ENCODE results near the gene USP53. TPM values are rescaled to one million over a fixed set of nuclear protein-coding genes. Genes with fewer than 3 reads are reported as not detected.

Gene USP53
- 22.8 and 28.3 TPM in 2 replicates for total RNA-seq
- polyA plus RNA-seq, result 5.9 and 7.8 TPM in 2 replicates
- 7.4 and 8.2 TPM in 2 replicates for polyA plus RNA-seq (2011; cell fraction: cytosol; rRNA removed)
- polyA plus RNA-seq (2011; cell fraction: nucleus; rRNA removed), result 42.5 and 49.0 TPM in 2 replicates
- 27.7 and 32.3 TPM in 2 replicates for polyA plus RNA-seq (2012)
- 21.1 and 23.8 TPM in 2 replicates for polyA minus RNA-seq
- 13.9 TPM for polyA minus RNA-seq (2011; cell fraction: cytosol; rRNA and poly(A)+ RNA removed)
- polyA minus RNA-seq (2011; cell fraction: nucleus; rRNA and poly(A)+ RNA removed), result 43.4 and 65.4 TPM in 2 replicates
- Bru-seq, nascent RNA, result percentile 88 among the genes with signal in this experiment
- percentile 82 among the genes with signal in this experiment for BruChase-seq, experiment 1, labeled RNA remaining after a 6-hour chase
- BruChase-seq, experiment 2, labeled RNA remaining after a 2-hour chase, result percentile 91 among the genes with signal in this experiment
- long read RNA-seq, partial matches to known transcripts, result 14 of 22 reads
- long read RNA-seq, other reads (novel, unspliced or antisense), result 7 of 22 reads

- Histone ChIP-seq H3K9ac (replicated peaks; ENCODE audit: extremely low read depth, insufficient read depth, low read length) (peak within 1 kb of the TSS; percentile 99), H4K20me1 (replicated peaks; ENCODE audit: control insufficient read depth, extremely low read depth, insufficient read depth, low read length) (no peaks in the 10 kb centered on the region), H3K36me3 (ENCODE audit: control insufficient read depth in 2 of 2, extremely low read depth in 1 of 2, insufficient read depth in 2 of 2, low read length in 2 of 2) (peaks cover 0 to 2% of the 10 kb centered on the region in 2 experiments), H3K4me1 (ENCODE audit: control insufficient read depth, extremely low read depth, insufficient read depth, low read length) (peaks cover 41% of the 10 kb centered on the region), H3K79me2 (ENCODE audit: control insufficient read depth, insufficient read depth, low read length) (peaks cover 39% of the 10 kb centered on the region), H3K4me2 (ENCODE audit: insufficient read depth, low read length) (peak within 1 kb of the TSS; percentile 99), H3K27me3 (ENCODE audit: control insufficient read depth in 2 of 2, insufficient read depth in 2 of 2, low read length in 2 of 2) (no peaks in the 10 kb centered on the region), H3K4me3 (replicated peaks in 1 of 3; ENCODE audit: insufficient read depth in 1 of 3, low read depth in 1 of 3, low read length in 3 of 3) (peak within 1 kb of the TSS; percentile 58 to 99 (median 98)), H2AFZ (ENCODE audit: low read depth, low read length) (peak within 1 kb of the TSS; percentile 95), H3K9me3 (replicated peaks; ENCODE audit: control insufficient read depth, insufficient read depth, low read length) (no peaks in the 10 kb centered on the region), H3K9me1 (replicated peaks; ENCODE audit: control insufficient read depth, extremely low read depth, insufficient read depth, low read length) (no peaks in the 10 kb centered on the region), H3K27ac (ENCODE audit: insufficient read depth, low read depth, low read length) (peak within 1 kb of the TSS; percentile 96)
- DNase-seq (ENCODE audit: low read depth, low spot score) (peak; percentile 99), FAIRE-seq (peak; percentile 68)
- ChIA-PET POLR2A (interaction anchor here (1.0 to 2.3 kb wide), 10 partner anchors 17 to 168 kb away, joined by 3 to 9 read pairs (median 4); a partner anchor contains a TSS), CTCF (interaction anchor here (0.8 to 4.6 kb wide), 20 partner anchors 12 to 343 kb away, joined by 3 to 52 read pairs (median 4); a partner anchor contains a TSS)
- intact Hi-C loops (cut with micrococcal nuclease), result loop anchor here (1.0 to 10.0 kb wide), 11 partner anchors 68 to 838 kb away; partner anchors contain the start of genes PDE5A and SEC24D
- peak; percentile 77 for TF ChIP-seq POLR2AphosphoS5 (IDR thresholded peaks at IDR 0.05; ENCODE audit: insufficient read depth, low read depth, low read length)
- TF ChIP-seq POLR2A (IDR thresholded peaks at IDR 0.05; ENCODE audit: low read depth, low read length), result peak; percentile 93
- no peak for TF ChIP-seq JUN (IDR thresholded peaks at IDR 0.05; ENCODE audit: borderline replicate concordance, insufficient read depth, insufficient read length, low read depth)
- no peak for TF ChIP-seq MYC (IDR thresholded peaks at IDR 0.05; ENCODE audit: low read depth, low read length)
- peak; percentile 6 for TF ChIP-seq MAX (IDR thresholded peaks at IDR 0.05; ENCODE audit: insufficient read depth, insufficient read length)
- dilution Hi-C loops (cut with MboI; ENCODE audit: extremely low pct_ligation_motif_present, low sequenced_read_pairs), result no loop called here
- BruUV-seq (replicated peaks), result no TSS peak
These were observed at the start of gene USP53 for GRCh38 chr4:119212234-119212963. USP53 (plus strand) TSS chr4:119212713; CDS start chr4:119239760, 27,047 bp downstream.
